Measurements from ENCODE around the gene TAS2R60. TPM values are rescaled to one million over a fixed set of nuclear protein-coding genes. Genes with fewer than 3 reads are reported as not detected.

Gene TAS2R60
- total and polyA plus RNA-seq, 2 of the 4 experiments (the other 2 are of a cell fraction), result not detected

- ATAC-seq (ENCODE audit: low read depth) (no peak), DNase-seq (no peak)
- ChIA-PET CTCF (interaction anchor here (0.7 kb wide), 1 partner anchor 40 kb away, joined by 3 read pairs; no protein-coding TSS in a partner anchor), POLR2A (ENCODE audit: unreplicated experiment) (no interaction called here)
- H3K23ac ChIP-seq (ENCODE audit: low read depth, low read length), result no peak overlapping the region
- H3K9ac ChIP-seq (ENCODE audit: low read depth, low read length), result no peak overlapping the region
- no peaks in the 10 kb centered on the region for H3K36me3 ChIP-seq (ENCODE audit: control insufficient read depth, insufficient read depth, low read length)
- H3K4me3 ChIP-seq (ENCODE audit: insufficient read depth, low read depth, low read length), result no peak overlapping the region
- H3K4me2 ChIP-seq (ENCODE audit: low read depth, low read length), result no peak overlapping the region
- H3K27ac ChIP-seq (ENCODE audit: insufficient read depth, low read length), result no peak overlapping the region
- intact Hi-C loops (cut with micrococcal nuclease) (no loop called here), dilution Hi-C loops (cut with HindIII; ENCODE audit: low sequenced_read_pairs, unreplicated experiment) (no loop called here), in situ Hi-C loops (cut with MboI; ENCODE audit: low sequenced_read_pairs) (no loop called here)
- peak overlapping the region; percentile 6; the same call in 1 of the 3 replicates for H2BK15ac ChIP-seq (ENCODE audit: low read depth, low read length)
- peak overlapping the region; percentile 3; the same call in 1 of the 2 replicates for H4K91ac ChIP-seq (ENCODE audit: insufficient read depth, low read depth, low read length)
- peak overlapping the region; percentile 8 for H2BK20ac ChIP-seq (ENCODE audit: low read depth, low read length)
- no TSS peak for BruUV-seq (replicated peaks)
- H2AK9ac ChIP-seq (replicated peaks; ENCODE audit: low read depth, low read length, poor library complexity), result no peak overlapping the region
- H2AFZ ChIP-seq (replicated peaks; ENCODE audit: low read length, poor library complexity), result no peak overlapping the region
- no peak overlapping the region for H4K5ac ChIP-seq (ENCODE audit: low read depth, low read length)
- peaks cover 16% of the 10 kb centered on the region for H3K4me1 ChIP-seq (ENCODE audit: control insufficient read depth, insufficient read depth, low read length)
- H3K14ac ChIP-seq (replicated peaks; ENCODE audit: low read depth, low read length), result 0 out of 2 replicates have a peak overlapping the region, but pooled peaks have one; percentile 2
- H3K27me3 ChIP-seq (ENCODE audit: control insufficient read depth, insufficient read depth, low read length), result no peaks in the 10 kb centered on the region
- no peak overlapping the region for H3K56ac ChIP-seq (ENCODE audit: extremely low read depth, insufficient read depth, low read length)
- WGBS, 2 experiments (ENCODE audit: extremely low coverage in 2 of 2, insufficient read length in 1 of 2), result no CpG with 5 or more reads among the region's 2 CpGs
- H2BK5ac ChIP-seq (ENCODE audit: low read depth, low read length, poor library complexity, severe bottlenecking), result no peak overlapping the region
- no peak overlapping the region for H4K8ac ChIP-seq (ENCODE audit: low read depth in 2 of 2, low read length in 2 of 2)
- no peaks in the 10 kb centered on the region for H3K79me1 ChIP-seq (ENCODE audit: low read depth in 1 of 2, low read length in 2 of 2)
- H3K4ac ChIP-seq (ENCODE audit: low read depth, low read length), result no peak overlapping the region
- no peak overlapping the region for H2AK5ac ChIP-seq (ENCODE audit: low read depth, low read length)
- TF ChIP-seq MAFK (IDR thresholded peaks at IDR 0.05; ENCODE audit: low read depth, low read length), result no peak
- TF ChIP-seq CEBPB (IDR thresholded peaks at IDR 0.05; ENCODE audit: low read depth, low read length), result no peak
- TF ChIP-seq ELK1 (IDR thresholded peaks at IDR 0.05; ENCODE audit: borderline replicate concordance, low read depth, low read length), result no peak
- TF ChIP-seq MAZ (IDR thresholded peaks at IDR 0.05; ENCODE audit: borderline replicate concordance, low read depth, low read length), result no peak
- TF ChIP-seq NFE2L2 (IDR thresholded peaks at IDR 0.05; ENCODE audit: low read depth, low read length), result no peak
- peak overlapping the region; percentile 7; the same call in 1 of the 2 replicates for H3K18ac ChIP-seq (ENCODE audit: low read depth, low read length)
- H3K9me1 ChIP-seq (ENCODE audit: insufficient read depth, low read length), result peaks cover 10% of the 10 kb centered on the region
- no peaks in the 10 kb centered on the region; the same call in 1 of the 2 replicates for H4K20me1 ChIP-seq (ENCODE audit: insufficient read depth, low read length)
- H3K9me3 ChIP-seq (ENCODE audit: control insufficient read depth, insufficient read depth, low read length), result no peaks in the 10 kb centered on the region
- peak overlapping the region; percentile 20 for H2BK120ac ChIP-seq (ENCODE audit: low read depth, low read length)
Measured at GRCh38 chr7:143455491-143455890, 12.2 kb downstream of the TAS2R60 start.

All from IMR-90 (cell line).